Measurements from ENCODE around the gene COPA. TPM values are rescaled to one million over a fixed set of nuclear protein-coding genes. Genes with fewer than 3 reads are reported as not detected.

Gene COPA
- total RNA-seq, 1 donor from 2014 or later: 178 TPM

DNA sequence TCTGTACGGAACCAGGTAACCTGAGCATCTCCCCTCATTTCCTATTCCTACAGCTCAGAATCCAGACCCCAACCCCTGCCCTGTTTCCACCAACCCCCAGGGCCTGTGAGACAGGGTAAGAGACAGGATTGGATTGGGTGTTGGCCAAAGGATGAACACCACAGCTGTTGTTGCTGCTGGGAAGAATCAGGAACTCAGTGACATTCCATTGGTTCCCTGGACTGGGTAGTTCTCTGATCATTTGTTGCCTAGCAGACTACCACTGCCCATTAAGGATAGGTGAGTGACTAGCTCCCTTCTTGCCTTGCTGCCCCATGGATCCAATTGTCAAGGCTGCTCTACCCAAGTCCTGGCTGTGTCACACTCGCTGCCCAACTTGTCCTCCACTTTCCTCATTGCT is 10.2 kb upstream of the COPA start:
- Mint-ChIP-seq H3K4me3 (ENCODE audit: unreplicated experiment) (peak overlapping the region; percentile 35), H3K27ac (ENCODE audit: unreplicated experiment) (no peak overlapping the region), H3K4me1 (ENCODE audit: unreplicated experiment) (peaks cover 9% of the 10 kb centered on the region), H3K36me3 (ENCODE audit: low read depth, unreplicated experiment) (peaks cover 61% of the 10 kb centered on the region), H3K9me3 (ENCODE audit: unreplicated experiment) (no peaks in the 10 kb centered on the region), H3K27me3 (ENCODE audit: unreplicated experiment) (peaks cover 2% of the 10 kb centered on the region)
- TF ChIP-seq CTCF (IDR thresholded peaks at IDR 0.05; ENCODE audit: unreplicated experiment): no peak
- DNase-seq (ENCODE audit: low spot score): no peak

DNA sequence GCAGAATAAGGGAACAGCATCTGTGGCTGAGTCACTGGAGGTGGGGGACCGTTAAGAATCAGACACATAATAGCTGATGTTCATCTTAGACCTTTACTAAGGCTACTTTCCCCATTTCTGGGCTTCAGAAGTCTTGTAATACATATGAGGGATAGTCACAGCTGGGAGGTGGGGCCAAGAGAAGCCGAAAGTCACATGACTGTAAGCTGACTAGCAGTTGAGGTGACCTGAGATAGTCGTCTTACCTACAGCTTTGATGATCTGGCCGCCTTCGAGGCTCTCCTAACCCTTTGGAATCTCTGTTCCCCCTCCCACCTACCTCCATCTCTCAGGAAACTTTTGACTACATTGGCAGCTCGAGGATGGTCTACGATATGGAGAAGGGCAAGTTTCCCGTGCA is 9.5 kb upstream of the COPA start:
- peaks cover 56% of the 10 kb centered on the region for H3K36me3 Mint-ChIP-seq (ENCODE audit: low read depth, unreplicated experiment)
- H3K4me1 Mint-ChIP-seq (ENCODE audit: unreplicated experiment): peaks cover 6% of the 10 kb centered on the region
- no peak for DNase-seq (ENCODE audit: low spot score)
- TF ChIP-seq CTCF (IDR thresholded peaks at IDR 0.05; ENCODE audit: unreplicated experiment): no peak
- H3K4me3 Mint-ChIP-seq (ENCODE audit: unreplicated experiment): peak overlapping the region; percentile 35
- peaks cover 2% of the 10 kb centered on the region for H3K27me3 Mint-ChIP-seq (ENCODE audit: unreplicated experiment)
- H3K9me3 Mint-ChIP-seq (ENCODE audit: unreplicated experiment): no peaks in the 10 kb centered on the region
- no peak overlapping the region for H3K27ac Mint-ChIP-seq (ENCODE audit: unreplicated experiment)

DNA sequence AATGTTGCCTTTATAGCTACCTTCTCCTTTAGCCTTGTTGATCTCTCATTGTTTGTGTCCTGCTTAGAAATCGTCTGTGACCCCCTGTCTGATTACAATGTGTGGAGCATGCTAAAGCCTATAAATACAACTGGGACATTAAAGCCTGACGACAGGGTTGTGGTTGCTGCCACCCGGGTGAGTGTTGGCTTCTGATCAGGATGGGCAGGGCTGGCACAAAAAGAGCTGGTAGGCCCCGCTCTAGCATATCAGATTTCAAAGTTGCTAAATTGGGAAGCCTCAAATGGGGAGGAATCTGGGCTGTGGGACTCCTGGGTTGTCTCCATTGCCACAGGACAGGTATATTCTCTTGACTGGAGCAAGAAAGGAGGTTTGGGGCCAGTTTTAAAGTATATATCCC is 8.6 kb upstream of the COPA start:
- H3K27me3 Mint-ChIP-seq (ENCODE audit: unreplicated experiment): peaks cover 2% of the 10 kb centered on the region
- H3K9me3 Mint-ChIP-seq (ENCODE audit: unreplicated experiment): no peaks in the 10 kb centered on the region
- H3K27ac Mint-ChIP-seq (ENCODE audit: unreplicated experiment): no peak overlapping the region
- no peak overlapping the region for H3K4me3 Mint-ChIP-seq (ENCODE audit: unreplicated experiment)
- peaks cover 6% of the 10 kb centered on the region for H3K4me1 Mint-ChIP-seq (ENCODE audit: unreplicated experiment)
- DNase-seq (ENCODE audit: low spot score): no peak
- no peak for TF ChIP-seq CTCF (IDR thresholded peaks at IDR 0.05; ENCODE audit: unreplicated experiment)
- H3K36me3 Mint-ChIP-seq (ENCODE audit: low read depth, unreplicated experiment): peaks cover 55% of the 10 kb centered on the region

DNA sequence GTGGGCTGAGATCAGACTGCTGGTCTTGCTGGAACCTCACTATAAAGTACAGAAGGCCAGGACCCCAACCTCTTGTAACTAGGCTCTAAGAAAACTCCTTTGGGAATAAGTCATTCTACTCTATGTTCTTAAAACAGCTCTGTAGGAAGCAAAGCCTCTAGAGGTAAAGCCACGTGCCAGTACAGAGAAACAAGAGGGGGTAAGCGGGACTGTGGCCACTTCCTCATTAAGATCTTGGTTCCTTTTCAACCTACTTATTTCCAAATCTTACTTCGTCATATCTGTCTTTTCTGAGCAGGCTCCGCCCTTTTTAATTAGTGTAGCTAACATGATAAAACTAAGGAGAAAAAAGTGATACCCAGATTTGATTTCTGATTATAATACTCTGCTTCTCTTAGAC is 3.9 kb upstream of the COPA start:
- TF ChIP-seq CTCF (IDR thresholded peaks at IDR 0.05; ENCODE audit: unreplicated experiment): no peak
- no peak for DNase-seq (ENCODE audit: low spot score)
- peak overlapping the region; percentile 1 for H3K4me3 Mint-ChIP-seq (ENCODE audit: unreplicated experiment)
- no peaks in the 10 kb centered on the region for H3K9me3 Mint-ChIP-seq (ENCODE audit: unreplicated experiment)
- peaks cover 28% of the 10 kb centered on the region for H3K36me3 Mint-ChIP-seq (ENCODE audit: low read depth, unreplicated experiment)
- H3K27ac Mint-ChIP-seq (ENCODE audit: unreplicated experiment): no peak overlapping the region
- H3K4me1 Mint-ChIP-seq (ENCODE audit: unreplicated experiment): peaks cover 26% of the 10 kb centered on the region
- H3K27me3 Mint-ChIP-seq (ENCODE audit: unreplicated experiment): peaks cover 8% of the 10 kb centered on the region

GRCh38 chr1:160346463-160346862 is 3.4 kb upstream of the COPA start:
- peaks cover 23% of the 10 kb centered on the region for H3K36me3 Mint-ChIP-seq (ENCODE audit: low read depth, unreplicated experiment)
- TF ChIP-seq CTCF (IDR thresholded peaks at IDR 0.05; ENCODE audit: unreplicated experiment): no peak

More at GRCh38 chr1:160346463-160346862, 3.4 kb upstream of the COPA start:
- H3K27me3 Mint-ChIP-seq (ENCODE audit: unreplicated experiment): peaks cover 8% of the 10 kb centered on the region
- H3K27ac Mint-ChIP-seq (ENCODE audit: unreplicated experiment): no peak overlapping the region
- DNase-seq (ENCODE audit: low spot score): no peak
- H3K4me1 Mint-ChIP-seq (ENCODE audit: unreplicated experiment): peaks cover 31% of the 10 kb centered on the region
- no peak overlapping the region for H3K4me3 Mint-ChIP-seq (ENCODE audit: unreplicated experiment)
- no peaks in the 10 kb centered on the region for H3K9me3 Mint-ChIP-seq (ENCODE audit: unreplicated experiment)

Data from endothelial cell (in vitro differentiated cells).